ENCODE measurements around the gene RSKR. TPM values are rescaled to one million over a fixed set of nuclear protein-coding genes. Genes with fewer than 3 reads are reported as not detected.
A peak's percentile ranks its signal among the peaks of the same experiment; 100 is the strongest.

The RSKR gene
- total and polyA plus RNA-seq, 2 experiments from 2014 or later = 7.5 to 38.8 TPM

GRCh38 chr17:28662527-28662829 lies 48.5 kb upstream of the RSKR start:
- ATAC-seq (peak; percentile 12), DNase-seq (ENCODE audit: low spot score) (no peak)
- TF ChIP-seq CREB1 (CRISPR knock-in tag; IDR thresholded peaks at IDR 0.05; ENCODE audit: low read depth) (no peak), REST (IDR thresholded peaks at IDR 0.05; ENCODE audit: unreplicated experiment) (no peak), STAT1 (IDR thresholded peaks at IDR 0.05; ENCODE audit: unreplicated experiment) (no peak), JUNB (IDR thresholded peaks at IDR 0.05; ENCODE audit: unreplicated experiment) (no peak), ETS1 (IDR thresholded peaks at IDR 0.05) (no peak), ZNF114 (CRISPR knock-in tag; IDR thresholded peaks at IDR 0.05) (no peak), CTCF (conservative IDR thresholded peaks at IDR 0.05; ENCODE audit: low read depth in 2 of 2) (no peak), ZNF462 (CRISPR knock-in tag; IDR thresholded peaks at IDR 0.05) (no peak), EZH2phosphoT487 (IDR thresholded peaks at IDR 0.05; ENCODE audit: unreplicated experiment) (no peak), NANOG (IDR thresholded peaks at IDR 0.05; ENCODE audit: borderline replicate concordance) (no peak), ZNF331 (CRISPR knock-in tag; IDR thresholded peaks at IDR 0.05; ENCODE audit: low read depth) (no peak), EZH2 (IDR thresholded peaks at IDR 0.05; ENCODE audit: low read depth, unreplicated experiment) (no peak), POLR2AphosphoS5 (IDR thresholded peaks at IDR 0.05; ENCODE audit: low read depth) (no peak)
- Histone ChIP-seq H3K36me3 (ENCODE audit: insufficient read depth) (peaks cover 19% of the 10 kb centered on the region), H2AFZ (peak overlapping the region; percentile 94), H3K79me2 (replicated peaks; ENCODE audit: insufficient read depth) (peaks cover 77% of the 10 kb centered on the region), H3K9me2 (ENCODE audit: insufficient read depth) (peaks cover 3% of the 10 kb centered on the region; the same call in 1 of the 2 replicates), H4K20me1 (replicated peaks; ENCODE audit: insufficient read depth) (peaks cover 20% of the 10 kb centered on the region), H3K4me1 (ENCODE audit: insufficient read depth) (peaks cover 9% of the 10 kb centered on the region), H3F3A (replicated peaks; ENCODE audit: low read depth) (peaks cover 8% of the 10 kb centered on the region), H3K27ac (ENCODE audit: low read depth) (peak overlapping the region; percentile 97), H3K4me2 (peak overlapping the region; percentile 93), H3K27me3 (ENCODE audit: insufficient read depth) (no peaks in the 10 kb centered on the region), H3K4me3 (peak overlapping the region; percentile 88)
- Mint-ChIP-seq H3K27ac (peak overlapping the region; percentile 99), H3K4me1 (peaks cover 15% of the 10 kb centered on the region), H3K27me3 (ENCODE audit: insufficient read depth, low read depth, poor library complexity) (peaks cover 10% of the 10 kb centered on the region), H3K4me3 (peak overlapping the region; percentile 99), H3K36me3 (ENCODE audit: low read depth) (peaks cover 55% of the 10 kb centered on the region), H3K9me3 (peaks cover 36% of the 10 kb centered on the region)
